GM19023 (cell line): ENCODE measurements around the gene BRINP2.
"Not testable (repeated sequence)": the region's sequence is repeated elsewhere in the genome, so short reads cannot be mapped to it uniquely, and the experiment has no call there.

ENCODE experiments used
- ATAC-seq: cut with Tn5 transposase; IDR thresholded peaks from one replicate; pipeline ENCODE4 v1.9.1; 2021; ENCODE audit warnings: mild to moderate bottlenecking, moderate library complexity; ENCODE audit not compliant: unreplicated experiment

BRINP2 gene

GRCh38 chr1:177309880-177310279 lies 139.1 kb downstream of the BRINP2 start:
- ATAC-seq = no peak

GRCh38 chr1:177310326-177310725 lies 139.6 kb downstream of the BRINP2 start:
- no peak for ATAC-seq

GRCh38 chr1:177311111-177311510 lies 140.4 kb downstream of the BRINP2 start:
- no peak for ATAC-seq

GRCh38 chr1:177311586-177311985 lies 140.8 kb downstream of the BRINP2 start:
- ATAC-seq = no peak

- ATAC-seq = no peak
Measured at GRCh38 chr1:177315261-177315660, 144.5 kb downstream of the BRINP2 start.

GRCh38 chr1:177315761-177316160 lies 145.0 kb downstream of the BRINP2 start:
- ATAC-seq = no peak

- not testable (repeated sequence) for ATAC-seq
Measured at GRCh38 chr1:177321434-177321833, 150.7 kb downstream of the BRINP2 start.

GRCh38 chr1:177328251-177328650 lies 157.5 kb downstream of the BRINP2 start:
- ATAC-seq = no peak

- ATAC-seq = no peak
Measured at GRCh38 chr1:177329871-177330270, 159.1 kb downstream of the BRINP2 start.
